HCT116 (cell line): ENCODE results near the gene TMEM184A. TPM values are rescaled to one million over a fixed set of nuclear protein-coding genes. Genes with fewer than 3 reads are reported as not detected.

Experiments used
- ATAC-seq: fragments of 200-7000 bp; cut with Tn5 transposase; 2 replicates; pipeline ENCODE4 v1.9.1; 2020; ENCODE audit warnings: mild to moderate bottlenecking, moderate library complexity
- BruUV-seq: library from RNA; stranded (reverse); fragments of 400-500 nt; replicated peaks from 2 replicates; lab custom pipeline; 2021; lab: Mats Ljungman, UMichigan
- CTCF ChIA-PET: fragments of 300-600 bp; sonication (Branson Sonifier 250); formaldehyde crosslinking; loops from one replicate; lab custom pipeline; 2021; ENCODE audit warnings: antibody characterized with exemption; lab: Charles Lee
- POLR2A ChIA-PET: fragments of 300-600, 350-600 bp; sonication (Branson Sonifier 250); formaldehyde crosslinking; loops from one replicate; lab custom pipeline; 2021; ENCODE audit warnings: antibody characterized with exemption; lab: Charles Lee
- RAD21 ChIA-PET, 2 experiments: fragments of 300-600 bp; sonication (Branson Sonifier 250); formaldehyde crosslinking; loops; one replicate each; lab custom pipeline; 2023; ENCODE audit warnings: low total read pairs in 2 of 2; ENCODE audit not compliant: uncharacterized antibody in 2 of 2, unreplicated experiment in 2 of 2, low non-redundant PET in 1 of 2; lab: Charles Lee
- DNase-seq: peaks from one replicate; pipeline ENCODE4 v3.0.0-alpha.2; 2010; ENCODE audit warnings: low read depth, low spot score
- H2AFZ ChIP-seq: fragments of 200-600 bp; shearing (Covaris generic), sonication (generic); 2 replicates; pipeline ENCODE4 v1.6.1; 2017; ENCODE audit warnings: low read depth, mixed run types, mixed read lengths, antibody characterized with exemption, low read length; ENCODE audit not compliant: poor library complexity, severe bottlenecking
- H3K27ac ChIP-seq: 2 replicates; pipeline ENCODE4 v1.5.1; 2012; ENCODE audit warnings: low read depth, low read length
- H3K27me3 ChIP-seq: fragments of 200-600 bp; sonication (generic); 2 replicates; pipeline ENCODE4 v1.6.1; 2016; ENCODE audit warnings: mixed run types, low read length, mixed read lengths; ENCODE audit not compliant: insufficient read depth
- H3K36me3 ChIP-seq, 2 experiments: fragments of 200-500 bp in 1 of 2; fragments of 200-600 bp in 1 of 2; sonication (Bioruptor generic) in 1 of 2; sonication (generic) in 1 of 2; 2 replicates each; pipeline versions ENCODE4 v1.5.1 to v1.6.1; 2014 to 2016; ENCODE audit warnings: low read length in 2 of 2, inconsistent platforms in 1 of 2, mixed read lengths in 1 of 2, mixed run types in 1 of 2; ENCODE audit not compliant: insufficient read depth in 2 of 2, control insufficient read depth in 1 of 2
- H3K4me1 ChIP-seq, 2 experiments: fragments of 200-600 bp in 1 of 2; sonication (generic) in 1 of 2; 2 replicates each; pipeline versions ENCODE4 v1.5.1 to v1.6.1; 2012 to 2017; ENCODE audit warnings: low read length in 2 of 2, inconsistent platforms in 1 of 2, mild to moderate bottlenecking in 1 of 2, mixed read lengths in 1 of 2, mixed run types in 1 of 2, moderate library complexity in 1 of 2; ENCODE audit not compliant: insufficient read depth in 2 of 2, control insufficient read depth in 1 of 2
- H3K4me2 ChIP-seq: fragments of 200-600 bp; sonication (generic); 2 replicates; pipeline ENCODE4 v1.6.1; 2017; ENCODE audit warnings: mixed run types, low read length, mixed read lengths
- H3K4me3 ChIP-seq, 2 experiments: fragments of 200-600 bp in 1 of 2; sonication (generic) in 1 of 2; replicated peaks in 1 of 2; 2 replicates each; pipeline ENCODE4 v1.5.1; 2011 to 2016; ENCODE audit warnings: low read length in 2 of 2, control low read depth in 1 of 2, low read depth in 1 of 2, mild to moderate bottlenecking in 1 of 2, mixed read lengths in 1 of 2, mixed run types in 1 of 2
- H3K79me2 ChIP-seq: fragments of 200-600 bp; sonication (generic); 2 replicates; pipeline ENCODE4 v1.6.1; 2017; ENCODE audit warnings: mild to moderate bottlenecking, mixed run types, low read length, moderate library complexity, mixed read lengths; ENCODE audit not compliant: insufficient read depth
- H3K9ac ChIP-seq: fragments of 200-600 bp; sonication (generic); 2 replicates; pipeline ENCODE4 v1.6.1; 2016; ENCODE audit warnings: low read length, mixed read lengths
- H3K9me2 ChIP-seq: fragments of 200-600 bp; sonication (generic), shearing (Covaris generic); 2 replicates; pipeline ENCODE4 v1.6.1; 2017; ENCODE audit warnings: mixed run types, mild to moderate bottlenecking, moderate library complexity; ENCODE audit not compliant: insufficient read depth
- H3K9me3 ChIP-seq, 2 experiments: fragments of 200-500 bp in 1 of 2; fragments of 200-600 bp in 1 of 2; sonication (Bioruptor generic) in 1 of 2; sonication (generic) in 1 of 2; 2 replicates each; pipeline ENCODE4 v1.6.1; 2014 to 2017; ENCODE audit warnings: low read length in 2 of 2, mixed read lengths in 2 of 2, inconsistent platforms in 1 of 2, low read depth in 1 of 2, mild to moderate bottlenecking in 1 of 2, mixed run types in 1 of 2, moderate library complexity in 1 of 2; ENCODE audit not compliant: control insufficient read depth in 1 of 2, insufficient read depth in 1 of 2
- H4K20me1 ChIP-seq: fragments of 200-600 bp; sonication (generic), shearing (Covaris generic); 2 replicates; pipeline ENCODE4 v1.6.1; 2017; ENCODE audit warnings: mixed run types, mild to moderate bottlenecking, moderate library complexity; ENCODE audit not compliant: insufficient read depth
- ATF3 ChIP-seq: IDR thresholded peaks from 2 replicates; pipeline ENCODE4 v1.6.1; 2012
- CBX3 ChIP-seq: IDR thresholded peaks from 2 replicates; pipeline ENCODE4 v1.6.1; 2012; ENCODE audit warnings: low read depth
- CEBPB ChIP-seq: IDR thresholded peaks from 2 replicates; pipeline ENCODE4 v1.6.1; 2012; ENCODE audit warnings: low read depth
- CTCF ChIP-seq, 3 experiments: fragments of 200-600 bp in 1 of 3; sonication (generic) in 1 of 3; IDR thresholded peaks in 2 of 3; conservative IDR thresholded peaks in 1 of 3; 2 replicates each; pipeline ENCODE4 v1.5.1; 2012 to 2017; ENCODE audit warnings: low read depth in 2 of 3, low read length in 2 of 3, antibody characterized with exemption in 1 of 3, borderline replicate concordance in 1 of 3, control low read depth in 1 of 3, mild to moderate bottlenecking in 1 of 3, mixed read lengths in 1 of 3, mixed run types in 1 of 3, moderate library complexity in 1 of 3; ENCODE audit not compliant: insufficient read depth in 1 of 3
- EGR1 ChIP-seq: IDR thresholded peaks from 2 replicates; pipeline ENCODE4 v1.6.1; 2012; ENCODE audit warnings: low read depth
- ELF1 ChIP-seq: IDR thresholded peaks from 2 replicates; pipeline ENCODE4 v1.6.1; 2012; ENCODE audit warnings: low read depth, borderline replicate concordance
- EZH2 ChIP-seq: fragments of 200-600 bp; sonication (generic); IDR thresholded peaks from 2 replicates; pipeline ENCODE4 v1.6.1; 2017; ENCODE audit warnings: antibody characterized with exemption, mixed run types
- EZH2phosphoT487 ChIP-seq: fragments of 200-600 bp; IDR thresholded peaks from 2 replicates; pipeline ENCODE4 v1.6.1; 2018; ENCODE audit warnings: antibody characterized with exemption, borderline replicate concordance
- FOSL1 ChIP-seq: IDR thresholded peaks from 2 replicates; pipeline ENCODE4 v1.6.1; 2012; ENCODE audit warnings: low read depth
- JUND ChIP-seq: IDR thresholded peaks from 2 replicates; pipeline ENCODE4 v1.6.1; 2012
- MAX ChIP-seq: IDR thresholded peaks from 2 replicates; pipeline ENCODE4 v1.6.1; 2012
- POLR2A ChIP-seq: IDR thresholded peaks from 2 replicates; pipeline ENCODE4 v1.7.0; 2011; ENCODE audit warnings: borderline replicate concordance; ENCODE audit not compliant: insufficient read depth, insufficient read length; ENCODE audit errors: extremely low read depth
- POLR2AphosphoS5 ChIP-seq: IDR thresholded peaks from 2 replicates; pipeline ENCODE4 v1.6.1; 2011; ENCODE audit warnings: mild to moderate bottlenecking, low read depth, low read length, moderate library complexity
- RAD21 ChIP-seq: IDR thresholded peaks from 2 replicates; pipeline ENCODE4 v1.6.1; 2012; ENCODE audit warnings: low read depth, mild to moderate bottlenecking
- REST ChIP-seq: IDR thresholded peaks from 2 replicates; pipeline ENCODE4 v1.6.1; 2012; ENCODE audit warnings: low read depth
- SIN3A ChIP-seq: IDR thresholded peaks from 2 replicates; pipeline ENCODE4 v1.6.1; 2012; ENCODE audit warnings: low read depth
- SRF ChIP-seq: IDR thresholded peaks from 2 replicates; pipeline ENCODE4 v1.6.1; 2012; ENCODE audit warnings: low read depth
- TCF7L2 ChIP-seq: IDR thresholded peaks from 2 replicates; pipeline ENCODE4 v1.7.0; 2011; ENCODE audit warnings: borderline replicate concordance, inconsistent platforms; ENCODE audit not compliant: insufficient read depth, insufficient read length; ENCODE audit errors: extremely low read depth
- ZBTB33 ChIP-seq: IDR thresholded peaks from 2 replicates; pipeline ENCODE4 v1.6.1; 2011; ENCODE audit warnings: mild to moderate bottlenecking, low read length, moderate library complexity; ENCODE audit not compliant: insufficient replicate concordance; ENCODE audit errors: extremely low read depth
- intact Hi-C: fragments of 100-400 bp; cut with micrococcal nuclease; formaldehyde crosslinking; loops from 2 replicates; pipeline ENCODE4 v1.10.0; 2022
- total RNA-seq: library from RNA; stranded (reverse); gene quantifications from one replicate; pipeline ENCODE4 v1.2.1, GENCODE V29; 2021; ENCODE audit not compliant: unreplicated experiment

TMEM184A gene
- total RNA-seq, 1 experiment from 2014 or later, result 34.8 TPM

GRCh38 chr7:1510780-1511154 lies 45.2 kb downstream of the TMEM184A start:
- no TSS peak for BruUV-seq
- H3K4me2 ChIP-seq, result no peak overlapping the region
- no peak overlapping the region for H3K4me3 ChIP-seq
- POLR2A ChIA-PET, result no interaction called here
- DNase-seq (no peak), ATAC-seq (no peak)
- H3K9me2 ChIP-seq, result no peaks in the 10 kb centered on the region
- peaks cover 33 to 58% of the 10 kb centered on the region in 2 experiments for H3K4me1 ChIP-seq
- no peaks in the 10 kb centered on the region for H3K9me3 ChIP-seq
- intact Hi-C loops, result no loop called here
- no peaks in the 10 kb centered on the region for H4K20me1 ChIP-seq
- H3K36me3 ChIP-seq, result no peaks in the 10 kb centered on the region
- H3K27ac ChIP-seq, result no peak overlapping the region
- CTCF ChIA-PET, result no interaction called here
- RAD21 ChIA-PET, result no interaction called here
- H2AFZ ChIP-seq, result no peak overlapping the region
- H3K79me2 ChIP-seq, result no peaks in the 10 kb centered on the region
- no peak for TF ChIP-seq ZBTB33
- TF ChIP-seq MAX, result no peak
- TF ChIP-seq JUND, result no peak
- no peak for TF ChIP-seq ELF1
- TF ChIP-seq POLR2A, result no peak
- no peak for TF ChIP-seq REST
- TF ChIP-seq ATF3, result no peak
- TF ChIP-seq FOSL1, result no peak
- TF ChIP-seq CBX3, result no peak
- TF ChIP-seq SIN3A, result no peak
- TF ChIP-seq EGR1, result no peak
- no peak for TF ChIP-seq TCF7L2
- no peak for TF ChIP-seq EZH2
- no peak for TF ChIP-seq POLR2AphosphoS5
- TF ChIP-seq RAD21, result no peak
- TF ChIP-seq SRF, result no peak
- TF ChIP-seq CTCF (IDR thresholded peaks at IDR 0.05 in 2 of 3, conservative IDR thresholded peaks at IDR 0.05 in 1 of 3; ENCODE audit: borderline replicate concordance in 1 of 3, insufficient read depth in 1 of 3, low read depth in 2 of 3, low read length in 2 of 3), result no peak
- no peak for TF ChIP-seq CEBPB
- no peak for TF ChIP-seq EZH2phosphoT487
- no peaks in the 10 kb centered on the region for H3K27me3 ChIP-seq
- no peak overlapping the region for H3K9ac ChIP-seq
